Measurements from ENCODE around the gene PDCD5.
"Not testable (repeated sequence)": the region's sequence is repeated elsewhere in the genome, so short reads cannot be mapped to it uniquely, and the experiment has no call there.

Gene PDCD5

GRCh38 chr19:32544917-32545316, 36.1 kb upstream of the PDCD5 start:
- H3K27ac ChIP-seq = no peak overlapping the region
- no peak overlapping the region for H3K4me3 ChIP-seq
- DNase-seq (ENCODE audit: low read depth, low spot score) = no peak
- no peaks in the 10 kb centered on the region for H3K36me3 ChIP-seq (ENCODE audit: insufficient read depth, low read length)
- no peak for TF ChIP-seq FOXP2 (optimal IDR thresholded peaks at IDR 0.05; ENCODE audit: control extremely low read depth, extremely low read length, insufficient read depth)
- no peak for TF ChIP-seq POLR2AphosphoS5 (IDR thresholded peaks at IDR 0.05; ENCODE audit: borderline replicate concordance, low read depth, low read length)
- no peak for TF ChIP-seq EZH2 (IDR thresholded peaks at IDR 0.05)
- H3K9ac ChIP-seq (ENCODE audit: insufficient read length) = no peak overlapping the region
- H3K9me3 ChIP-seq (ENCODE audit: low read depth, low read length) = no peaks in the 10 kb centered on the region

DNA sequence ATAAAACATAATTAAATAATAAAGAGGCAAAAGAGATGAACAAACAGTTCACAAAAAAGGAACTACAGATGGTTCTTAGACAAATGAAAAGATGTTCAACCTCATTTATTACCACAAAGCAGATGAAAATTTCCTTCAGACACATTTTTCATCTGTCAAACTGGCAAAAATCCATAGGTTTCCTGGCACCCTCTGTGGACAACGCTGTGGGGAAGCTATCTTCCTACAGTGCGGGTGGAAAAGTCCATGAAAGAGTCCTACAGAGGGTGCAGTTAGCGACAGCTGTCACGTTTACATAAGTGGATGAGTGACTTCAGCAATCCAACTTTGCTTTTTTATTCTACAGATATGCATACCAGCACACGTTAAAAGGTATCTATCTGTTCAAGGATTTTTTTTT, 30.3 kb upstream of the PDCD5 start:
- Histone ChIP-seq H3K9ac (ENCODE audit: insufficient read length) (no peak overlapping the region), H3K9me3 (ENCODE audit: low read depth, low read length) (no peaks in the 10 kb centered on the region), H3K36me3 (ENCODE audit: insufficient read depth, low read length) (no peaks in the 10 kb centered on the region), H3K27ac (no peak overlapping the region), H3K4me3 (no peak overlapping the region)
- TF ChIP-seq POLR2AphosphoS5 (IDR thresholded peaks at IDR 0.05; ENCODE audit: borderline replicate concordance, low read depth, low read length) (no peak), FOXP2 (optimal IDR thresholded peaks at IDR 0.05; ENCODE audit: control extremely low read depth, extremely low read length, insufficient read depth) (no peak), EZH2 (IDR thresholded peaks at IDR 0.05) (no peak)
- DNase-seq (ENCODE audit: low read depth, low spot score) = no peak

GRCh38 chr19:32555786-32556185, 25.2 kb upstream of the PDCD5 start:
- no peak for TF ChIP-seq FOXP2 (optimal IDR thresholded peaks at IDR 0.05; ENCODE audit: control extremely low read depth, extremely low read length, insufficient read depth)
- no peak for TF ChIP-seq POLR2AphosphoS5 (IDR thresholded peaks at IDR 0.05; ENCODE audit: borderline replicate concordance, low read depth, low read length)
- TF ChIP-seq EZH2 (IDR thresholded peaks at IDR 0.05) = no peak
- no peak overlapping the region for H3K9ac ChIP-seq (ENCODE audit: insufficient read length)
- H3K4me3 ChIP-seq = no peak overlapping the region
- H3K36me3 ChIP-seq (ENCODE audit: insufficient read depth, low read length) = no peaks in the 10 kb centered on the region
- no peaks in the 10 kb centered on the region for H3K9me3 ChIP-seq (ENCODE audit: low read depth, low read length)
- no peak for DNase-seq (ENCODE audit: low read depth, low spot score)
- no peak overlapping the region for H3K27ac ChIP-seq

- no peak for DNase-seq (ENCODE audit: low read depth, low spot score)
- TF ChIP-seq FOXP2 (optimal IDR thresholded peaks at IDR 0.05; ENCODE audit: control extremely low read depth, extremely low read length, insufficient read depth) (no peak), POLR2AphosphoS5 (IDR thresholded peaks at IDR 0.05; ENCODE audit: borderline replicate concordance, low read depth, low read length) (no peak), EZH2 (IDR thresholded peaks at IDR 0.05) (no peak)
Measured at GRCh38 chr19:32558607-32559228, 22.3 kb upstream of the PDCD5 start.

DNA sequence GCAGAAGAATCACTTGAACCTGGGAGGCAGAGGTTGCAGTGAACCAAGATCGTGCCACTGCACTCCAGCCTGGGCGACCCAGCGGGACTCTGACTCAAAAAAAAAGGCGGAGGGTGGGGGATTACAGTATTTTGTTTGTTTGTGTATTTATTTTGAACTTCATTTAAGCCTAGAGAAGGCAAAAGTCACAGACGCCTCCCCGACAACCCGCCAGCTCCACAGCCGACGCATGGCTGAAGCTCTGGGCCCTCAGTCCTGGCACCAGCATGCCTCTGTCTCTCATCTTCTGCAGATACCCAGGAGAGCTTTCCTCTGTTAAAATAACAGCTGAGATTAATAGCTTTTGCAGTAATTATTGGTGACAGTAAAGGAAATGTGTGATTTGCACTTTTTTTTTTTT, 17.2 kb upstream of the PDCD5 start:
- Histone ChIP-seq H3K27ac (no peak overlapping the region), H3K9me3 (ENCODE audit: low read depth, low read length) (no peaks in the 10 kb centered on the region), H3K4me3 (no peak overlapping the region), H3K9ac (ENCODE audit: insufficient read length) (no peak overlapping the region), H3K36me3 (ENCODE audit: insufficient read depth, low read length) (no peaks in the 10 kb centered on the region)
- no peak for DNase-seq (ENCODE audit: low read depth, low spot score)
- TF ChIP-seq FOXP2 (optimal IDR thresholded peaks at IDR 0.05; ENCODE audit: control extremely low read depth, extremely low read length, insufficient read depth) (no peak), EZH2 (IDR thresholded peaks at IDR 0.05) (no peak), POLR2AphosphoS5 (IDR thresholded peaks at IDR 0.05; ENCODE audit: borderline replicate concordance, low read depth, low read length) (no peak)

More at GRCh38 chr19:32558607-32559228, 22.3 kb upstream of the PDCD5 start:
- no peaks in the 10 kb centered on the region for H3K9me3 ChIP-seq (ENCODE audit: low read depth, low read length)
- H3K27ac ChIP-seq = no peak overlapping the region
- no peaks in the 10 kb centered on the region for H3K36me3 ChIP-seq (ENCODE audit: insufficient read depth, low read length)
- no peak overlapping the region for H3K4me3 ChIP-seq
- no peak overlapping the region for H3K9ac ChIP-seq (ENCODE audit: insufficient read length)

DNA sequence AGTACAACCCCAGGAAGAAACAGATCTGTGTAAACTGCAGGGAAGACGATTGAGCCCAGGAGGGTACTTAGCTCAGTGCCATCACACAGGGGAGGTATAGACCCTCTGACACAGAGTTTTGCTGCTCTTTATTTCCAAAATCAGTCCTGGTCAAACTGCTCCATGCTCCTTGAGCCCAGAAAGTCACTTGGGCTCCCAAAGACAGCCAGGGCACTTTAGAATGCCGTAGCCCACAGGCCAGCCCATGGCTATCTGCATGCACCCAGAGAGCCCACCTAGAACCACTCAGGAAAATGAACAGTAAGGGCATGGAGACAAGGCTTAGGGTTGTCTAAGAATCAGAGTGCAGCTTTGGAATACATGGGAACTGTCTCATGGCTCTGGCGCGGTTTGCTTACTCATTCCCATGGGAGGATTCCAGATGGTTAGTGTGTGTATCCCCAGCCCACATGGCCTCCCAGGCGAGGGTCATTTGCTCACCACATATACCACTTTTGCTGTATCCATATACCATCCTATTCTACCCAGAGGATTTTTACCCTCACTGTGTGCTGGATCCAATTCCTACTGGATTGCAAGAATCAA, 14.7 kb upstream of the PDCD5 start:
- no peak for TF ChIP-seq POLR2AphosphoS5 (IDR thresholded peaks at IDR 0.05; ENCODE audit: borderline replicate concordance, low read depth, low read length)
- TF ChIP-seq FOXP2 (optimal IDR thresholded peaks at IDR 0.05; ENCODE audit: control extremely low read depth, extremely low read length, insufficient read depth) = no peak
- TF ChIP-seq EZH2 (IDR thresholded peaks at IDR 0.05) = no peak
- DNase-seq (ENCODE audit: low read depth, low spot score) = no peak
- Histone ChIP-seq H3K27ac (no peak overlapping the region), H3K9ac (ENCODE audit: insufficient read length) (no peak overlapping the region), H3K4me3 (no peak overlapping the region), H3K36me3 (ENCODE audit: insufficient read depth, low read length) (no peaks in the 10 kb centered on the region), H3K9me3 (ENCODE audit: low read depth, low read length) (no peaks in the 10 kb centered on the region)

- Histone ChIP-seq H3K36me3 (ENCODE audit: insufficient read depth, low read length) (no peaks in the 10 kb centered on the region), H3K9ac (ENCODE audit: insufficient read length) (no peak overlapping the region), H3K4me3 (no peak overlapping the region), H3K9me3 (ENCODE audit: low read depth, low read length) (no peaks in the 10 kb centered on the region), H3K27ac (no peak overlapping the region)
- DNase-seq (ENCODE audit: low read depth, low spot score) = no peak
- no peak for TF ChIP-seq POLR2AphosphoS5 (IDR thresholded peaks at IDR 0.05; ENCODE audit: borderline replicate concordance, low read depth, low read length)
- TF ChIP-seq EZH2 (IDR thresholded peaks at IDR 0.05) = no peak
- TF ChIP-seq FOXP2 (optimal IDR thresholded peaks at IDR 0.05; ENCODE audit: control extremely low read depth, extremely low read length, insufficient read depth) = no peak
Measured at GRCh38 chr19:32567486-32567885, 13.5 kb upstream of the PDCD5 start.

DNA sequence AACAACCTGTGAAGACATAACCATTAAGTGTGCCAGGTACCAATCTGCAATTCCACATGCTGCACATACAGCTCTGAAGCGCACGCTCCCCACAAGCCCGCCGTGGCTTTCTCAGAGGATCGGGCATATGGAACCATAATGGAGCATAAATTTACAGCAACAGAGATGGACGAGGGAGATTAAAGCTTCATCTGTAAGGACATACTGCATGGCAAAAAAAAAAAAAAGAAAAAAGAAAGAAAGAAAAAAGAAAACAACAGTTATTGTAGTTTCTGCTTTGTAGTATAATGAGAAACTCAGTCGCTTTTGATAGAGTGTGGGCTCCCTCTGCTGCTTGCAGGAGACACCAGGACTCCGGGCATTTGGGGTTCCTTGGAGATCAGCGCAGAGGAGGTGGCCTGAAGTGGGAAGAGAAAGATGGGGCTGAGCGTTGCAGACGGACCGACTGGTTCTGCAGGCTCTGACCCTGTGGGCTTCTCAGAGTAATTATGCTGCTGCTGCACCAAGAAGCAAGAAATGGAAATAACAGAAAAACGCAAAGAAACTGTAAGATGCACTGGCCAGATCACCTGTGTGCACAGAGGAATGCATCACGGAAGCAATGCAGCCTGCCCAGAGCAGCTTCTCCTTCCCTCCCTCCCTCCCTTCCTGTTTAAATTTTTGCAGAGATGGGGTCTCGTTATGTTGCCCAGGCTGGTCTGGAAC, 10.8 kb upstream of the PDCD5 start:
- peak; percentile 28 for DNase-seq (ENCODE audit: low read depth, low spot score)
- H3K9ac ChIP-seq (ENCODE audit: insufficient read length) = no peak overlapping the region
- TF ChIP-seq POLR2AphosphoS5 (IDR thresholded peaks at IDR 0.05; ENCODE audit: borderline replicate concordance, low read depth, low read length) = no peak
- no peak for TF ChIP-seq EZH2 (IDR thresholded peaks at IDR 0.05)
- no peak for TF ChIP-seq FOXP2 (optimal IDR thresholded peaks at IDR 0.05; ENCODE audit: control extremely low read depth, extremely low read length, insufficient read depth)
- H3K4me3 ChIP-seq = no peak overlapping the region
- no peaks in the 10 kb centered on the region for H3K9me3 ChIP-seq (ENCODE audit: low read depth, low read length)
- H3K36me3 ChIP-seq (ENCODE audit: insufficient read depth, low read length) = no peaks in the 10 kb centered on the region
- no peak overlapping the region for H3K27ac ChIP-seq

DNA sequence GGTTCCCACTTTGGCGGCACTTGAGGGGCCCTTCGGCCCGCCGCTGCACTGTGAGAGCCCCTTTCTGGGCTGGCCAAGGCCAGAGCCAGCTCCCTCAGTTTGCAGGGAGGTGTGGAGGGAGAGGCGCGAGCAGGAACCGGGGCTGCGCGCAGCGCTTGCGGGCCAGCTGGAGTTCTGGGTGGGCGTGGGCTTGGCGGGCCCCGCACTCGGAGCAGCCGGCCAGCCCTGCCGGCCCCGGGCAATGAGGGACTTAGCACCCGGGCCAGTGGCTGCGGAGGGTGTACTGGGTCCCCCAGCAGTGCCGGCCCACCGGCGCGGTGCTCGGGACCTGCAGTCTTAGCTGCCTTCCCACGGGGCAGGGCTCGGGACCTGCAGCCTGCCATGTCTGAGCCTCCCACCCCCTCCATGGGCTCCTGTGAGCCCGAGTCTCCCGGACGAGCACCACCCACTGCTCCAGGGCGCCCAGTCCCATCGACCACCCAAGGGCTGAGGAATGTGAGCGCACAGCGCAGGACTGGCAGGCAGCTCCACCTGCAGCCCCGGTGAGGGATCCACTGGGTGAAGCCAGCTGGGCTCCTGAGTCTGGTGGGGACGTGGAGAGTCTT, 9.4 kb upstream of the PDCD5 start:
- H3K9ac ChIP-seq (ENCODE audit: insufficient read length); H3K4me3 ChIP-seq; H3K27ac ChIP-seq; H3K36me3 ChIP-seq (ENCODE audit: insufficient read depth, low read length); DNase-seq (ENCODE audit: low read depth, low spot score); H3K9me3 ChIP-seq (ENCODE audit: low read depth, low read length): not testable (repeated sequence)

GRCh38 chr19:32572700-32573491, 8.1 kb upstream of the PDCD5 start:
- not testable (repeated sequence) for H3K9ac ChIP-seq (ENCODE audit: insufficient read length); H3K9me3 ChIP-seq (ENCODE audit: low read depth, low read length); H3K36me3 ChIP-seq (ENCODE audit: insufficient read depth, low read length); DNase-seq (ENCODE audit: low read depth, low spot score); H3K27ac ChIP-seq; H3K4me3 ChIP-seq

All from SK-N-MC (cell line).